Activated CD4-positive, alpha-beta T cell treated with anti-CD3 and anti-CD28 coated beads for 36 hours (primary cell): ENCODE data around the gene C2orf81. TPM values are rescaled to one million over a fixed set of nuclear protein-coding genes. Genes with fewer than 3 reads are reported as not detected.
"Not testable (repeated sequence)": the region's sequence is repeated elsewhere in the genome, so short reads cannot be mapped to it uniquely, and the experiment has no call there.

ENCODE experiments used
- ATAC-seq: fragments of 200-7000 bp; cut with Tn5 transposase; one replicate; pipeline ENCODE4 v1.10.0; 2021; ENCODE audit warnings: mild to moderate bottlenecking, moderate library complexity
- CTCF ChIA-PET: fragments of 350-600 bp; sonication (Branson Sonifier 250); formaldehyde crosslinking; loops from one replicate; lab custom pipeline; 2021; ENCODE audit warnings: antibody characterized with exemption; lab: Charles Lee
- POLR2A ChIA-PET: fragments of 350-600 bp; sonication (Branson Sonifier 250); formaldehyde crosslinking; loops from one replicate; lab custom pipeline; 2021; ENCODE audit warnings: antibody characterized with exemption, inconsistent platforms; lab: Charles Lee
- DNase-seq: peaks from one replicate; pipeline ENCODE4 v3.0.0-alpha.2; 2020
- H3K27ac Mint-ChIP-seq: one replicate; pipeline ENCODE4 v1.8.0; 2021; ENCODE audit warnings: mixed read lengths
- H3K27me3 Mint-ChIP-seq: one replicate; pipeline ENCODE4 v1.8.0; 2021; ENCODE audit warnings: mixed read lengths
- H3K36me3 Mint-ChIP-seq: one replicate; pipeline ENCODE4 v1.8.0; 2021; ENCODE audit warnings: low read depth, mixed read lengths
- H3K4me1 Mint-ChIP-seq: one replicate; pipeline ENCODE4 v1.8.0; 2021; ENCODE audit warnings: mixed read lengths
- H3K4me3 Mint-ChIP-seq: one replicate; pipeline ENCODE4 v1.8.0; 2021; ENCODE audit warnings: mild to moderate bottlenecking, moderate library complexity, mixed read lengths
- H3K9me3 Mint-ChIP-seq: one replicate; pipeline ENCODE4 v1.8.0; 2021; ENCODE audit warnings: low read depth, mixed read lengths
- intact Hi-C, 2 experiments: fragments of 100-400 bp; cut with DNase I in 1 of 2; cut with micrococcal nuclease in 1 of 2; formaldehyde crosslinking; loops; one replicate each; pipeline versions ENCODE4 v1.14.2 to v1.15.1; 2022 to 2024; cut with DNase I, micrococcal nuclease
- total RNA-seq, 2 experiments: library from RNA; stranded (reverse); gene quantifications; one replicate each; pipeline ENCODE4 v1.2.3, GENCODE V29; 2021

The C2orf81 gene
- total RNA-seq, 2 experiments from 2014 or later: 4.5 to 4.9 TPM

GRCh38 chr2:74430502-74430901, 9.1 kb upstream of the C2orf81 start:
- Mint-ChIP-seq H3K36me3 (peaks cover 4% of the 10 kb centered on the region), H3K4me3 (no peak overlapping the region), H3K4me1 (no peaks in the 10 kb centered on the region), H3K9me3 (no peaks in the 10 kb centered on the region), H3K27me3 (no peaks in the 10 kb centered on the region), H3K27ac (no peak overlapping the region)
- POLR2A ChIA-PET: no interaction called here
- intact Hi-C loops: no loop called here
- DNase-seq: no peak
- ATAC-seq: no peak
- CTCF ChIA-PET: interaction anchor here (0.6 to 1.4 kb wide), 2 partner anchors 10 to 295 kb away, joined by 3 to 6 read pairs; no protein-coding TSS in a partner anchor

- ATAC-seq: peak; percentile 12
- Mint-ChIP-seq H3K36me3 (peaks cover 7% of the 10 kb centered on the region), H3K4me1 (no peaks in the 10 kb centered on the region), H3K4me3 (no peak overlapping the region), H3K27ac (no peak overlapping the region), H3K27me3 (no peaks in the 10 kb centered on the region), H3K9me3 (no peaks in the 10 kb centered on the region)
- CTCF ChIA-PET: interaction anchor here (1.1 kb wide), 1 partner anchor 25 kb away, joined by 3 read pairs; the partner anchor contains the start of gene INO80B
- DNase-seq: no peak
- intact Hi-C loops: no loop called here
- POLR2A ChIA-PET: no interaction called here
These were observed 8.3 kb upstream of the C2orf81 start for GRCh38 chr2:74429487-74430451.

- H3K27me3 Mint-ChIP-seq: no peaks in the 10 kb centered on the region
- no peaks in the 10 kb centered on the region for H3K9me3 Mint-ChIP-seq
- H3K4me1 Mint-ChIP-seq: no peaks in the 10 kb centered on the region
- DNase-seq: no peak
- no peak for ATAC-seq
- ChIA-PET POLR2A (no interaction called here), CTCF (interaction anchor here (1.1 kb wide), 1 partner anchor 26 kb away, joined by 3 read pairs; the partner anchor contains the start of gene INO80B)
- no peak overlapping the region for H3K27ac Mint-ChIP-seq
- no peak overlapping the region for H3K4me3 Mint-ChIP-seq
- intact Hi-C loops: no loop called here
- peaks cover 13% of the 10 kb centered on the region for H3K36me3 Mint-ChIP-seq
These were observed 7.3 kb upstream of the C2orf81 start for GRCh38 chr2:74428675-74429074.

- DNase-seq: no peak
- Mint-ChIP-seq H3K27ac (no peak overlapping the region), H3K27me3 (no peaks in the 10 kb centered on the region), H3K9me3 (no peaks in the 10 kb centered on the region), H3K36me3 (peaks cover 23% of the 10 kb centered on the region), H3K4me1 (peaks cover 11% of the 10 kb centered on the region), H3K4me3 (no peak overlapping the region)
- ATAC-seq: no peak
- intact Hi-C loops: no loop called here
- CTCF ChIA-PET: interaction anchor here (1.2 kb wide), 1 partner anchor 11 kb away, joined by 5 read pairs; no protein-coding TSS in a partner anchor
- POLR2A ChIA-PET: no interaction called here
These were observed 6.1 kb upstream of the C2orf81 start for GRCh38 chr2:74427551-74427950.

- no peak for ATAC-seq
- intact Hi-C loops: no loop called here
- DNase-seq: no peak
- H3K4me3 Mint-ChIP-seq: no peak overlapping the region
- no peaks in the 10 kb centered on the region for H3K27me3 Mint-ChIP-seq
- peaks cover 16% of the 10 kb centered on the region for H3K4me1 Mint-ChIP-seq
- no peak overlapping the region for H3K27ac Mint-ChIP-seq
- peaks cover 23% of the 10 kb centered on the region for H3K36me3 Mint-ChIP-seq
- H3K9me3 Mint-ChIP-seq: no peaks in the 10 kb centered on the region
- CTCF ChIA-PET: no interaction called here
- POLR2A ChIA-PET: no interaction called here
These were observed 4.9 kb upstream of the C2orf81 start for GRCh38 chr2:74426181-74426758.

- Mint-ChIP-seq H3K4me3 (no peak overlapping the region), H3K27me3 (no peaks in the 10 kb centered on the region), H3K9me3 (no peaks in the 10 kb centered on the region), H3K4me1 (peaks cover 21% of the 10 kb centered on the region), H3K36me3 (peaks cover 23% of the 10 kb centered on the region), H3K27ac (no peak overlapping the region)
- ChIA-PET POLR2A (no interaction called here), CTCF (no interaction called here)
- ATAC-seq (no peak), DNase-seq (no peak)
- intact Hi-C loops: no loop called here
These were observed 4.1 kb upstream of the C2orf81 start for GRCh38 chr2:74425523-74425922.

- Mint-ChIP-seq H3K36me3 (peaks cover 23% of the 10 kb centered on the region), H3K4me3 (no peak overlapping the region), H3K9me3 (no peaks in the 10 kb centered on the region), H3K4me1 (peaks cover 26% of the 10 kb centered on the region), H3K27me3 (no peaks in the 10 kb centered on the region), H3K27ac (no peak overlapping the region)
- intact Hi-C loops: no loop called here
- ChIA-PET POLR2A (no interaction called here), CTCF (interaction anchor here (1.0 to 1.2 kb wide), 2 partner anchors 10 to 15 kb away, joined by 3 to 4 read pairs; no protein-coding TSS in a partner anchor)
- no peak for ATAC-seq
- no peak for DNase-seq
These were observed 3.6 kb upstream of the C2orf81 start for GRCh38 chr2:74424995-74425406.

GRCh38 chr2:74424139-74424992, 2.9 kb upstream of the C2orf81 start:
- Mint-ChIP-seq H3K9me3 (no peaks in the 10 kb centered on the region), H3K27ac (no peak overlapping the region), H3K27me3 (no peaks in the 10 kb centered on the region), H3K4me3 (no peak overlapping the region), H3K36me3 (peaks cover 23% of the 10 kb centered on the region), H3K4me1 (peaks cover 28% of the 10 kb centered on the region)
- DNase-seq (no peak), ATAC-seq (no peak)
- intact Hi-C loops: no loop called here
- ChIA-PET POLR2A (no interaction called here), CTCF (interaction anchor here (0.5 to 1.2 kb wide), 3 partner anchors 9 to 35 kb away, joined by 3 to 4 read pairs (median 3); no protein-coding TSS in a partner anchor)

- ATAC-seq (no peak), DNase-seq (no peak)
- peaks cover 23% of the 10 kb centered on the region for H3K36me3 Mint-ChIP-seq
- no peak overlapping the region for H3K27ac Mint-ChIP-seq
- peak overlapping the region; percentile 91 for H3K4me3 Mint-ChIP-seq
- ChIA-PET CTCF (interaction anchor here (1.6 kb wide), 1 partner anchor 35 kb away, joined by 4 read pairs; the partner anchor contains the start of gene WBP1), POLR2A (no interaction called here)
- intact Hi-C loops: no loop called here
- peaks cover 28% of the 10 kb centered on the region for H3K4me1 Mint-ChIP-seq
- no peaks in the 10 kb centered on the region for H3K27me3 Mint-ChIP-seq
- H3K9me3 Mint-ChIP-seq: no peaks in the 10 kb centered on the region
These were observed 2.0 kb upstream of the C2orf81 start for GRCh38 chr2:74423231-74424095.

GRCh38 chr2:74420443-74421103, 846 bp downstream of the C2orf81 start:
- intact Hi-C loops: loop anchor here (1.0 to 2.0 kb wide), 13 partner anchors 20 to 683 kb away; partner anchors contain the start of genes TTC31 (in 2 of the 2), AUP1 (in 1 of the 2), CCDC142 (in 1 of the 2) and DOK1 (in 1 of the 2)
- POLR2A ChIA-PET: interaction anchor here (0.6 kb wide), 1 partner anchor 124 kb away, joined by 3 read pairs; no protein-coding TSS in a partner anchor

More at GRCh38 chr2:74420443-74421103, 846 bp downstream of the C2orf81 start:
- H3K36me3 Mint-ChIP-seq: peaks cover 20% of the 10 kb centered on the region
- H3K9me3 Mint-ChIP-seq, H3K27me3 Mint-ChIP-seq, DNase-seq, ATAC-seq: not testable (repeated sequence)
- H3K4me3 Mint-ChIP-seq: peak overlapping the region; percentile 91
- H3K4me1 Mint-ChIP-seq: peaks cover 41% of the 10 kb centered on the region
- H3K27ac Mint-ChIP-seq: peak overlapping the region; percentile 98
- CTCF ChIA-PET: interaction anchor here (0.7 to 2.2 kb wide), 7 partner anchors 29 to 593 kb away, joined by 3 to 8 read pairs (median 4); no protein-coding TSS in a partner anchor
